SU-DHL-6 (cell line): ENCODE results near the gene PBX1.

Source experiments
- H2AFZ ChIP-seq: fragments of 200-600 bp; sonication (generic); 2 replicates; pipeline ENCODE4 v1.6.1; 2014; ENCODE audit warnings: low read depth, mild to moderate bottlenecking, moderate library complexity, mixed read lengths, antibody characterized with exemption, low read length; ENCODE audit not compliant: severe bottlenecking
- H3F3A ChIP-seq: fragments of 200-600 bp; shearing (Covaris generic); 2 replicates; pipeline ENCODE4 v1.6.0; 2016; ENCODE audit warnings: antibody characterized with exemption, mild to moderate bottlenecking; ENCODE audit not compliant: insufficient read depth
- H3K27ac ChIP-seq: fragments of 200-600 bp; sonication (generic); 2 replicates; pipeline ENCODE4 v1.5.1; 2016; ENCODE audit warnings: low read depth, mild to moderate bottlenecking, low read length, moderate library complexity, mixed read lengths
- H3K27me3 ChIP-seq: fragments of 200-600 bp; sonication (generic), shearing (Covaris generic); 2 replicates; pipeline ENCODE4 v1.6.0; 2014; ENCODE audit warnings: mild to moderate bottlenecking, low read length
- H3K36me3 ChIP-seq: fragments of 200-600 bp; sonication (generic); 2 replicates; pipeline ENCODE4 v1.6.1; 2014; ENCODE audit warnings: mild to moderate bottlenecking, low read length, mixed read lengths
- H3K4me2 ChIP-seq: fragments of 300-600, 200-600 bp; shearing (Covaris generic), sonication (generic); 2 replicates; pipeline ENCODE4 v1.6.0; 2014; ENCODE audit warnings: low read length, low read depth, mild to moderate bottlenecking; ENCODE audit not compliant: poor library complexity, severe bottlenecking
- H3K4me3 ChIP-seq: fragments of 200-600 bp; sonication (generic); 2 replicates; pipeline ENCODE4 v1.5.1; 2014; ENCODE audit warnings: antibody characterized with exemption, low read length, mild to moderate bottlenecking, mixed read lengths; ENCODE audit not compliant: insufficient read depth, poor library complexity, severe bottlenecking
- H3K79me2 ChIP-seq: fragments of 200-600 bp; sonication (generic); 2 replicates; pipeline ENCODE4 v1.6.1; 2014; ENCODE audit warnings: mild to moderate bottlenecking, low read length, moderate library complexity; ENCODE audit not compliant: insufficient read depth
- H3K9ac ChIP-seq: fragments of 200-600 bp; sonication (generic); 2 replicates; pipeline ENCODE4 v1.7.0; 2014; ENCODE audit warnings: mild to moderate bottlenecking, low read length
- H3K9me2 ChIP-seq: fragments of 200-600 bp; sonication (generic); replicated peaks from 2 replicates; pipeline ENCODE4 v1.6.1; 2014; ENCODE audit warnings: low read length; ENCODE audit not compliant: insufficient read depth
- H3K9me3 ChIP-seq: fragments of 200-600 bp; sonication (generic); 2 replicates; pipeline ENCODE4 v1.6.1; 2014; ENCODE audit warnings: low read length, mixed read lengths; ENCODE audit not compliant: insufficient read depth
- H4K20me1 ChIP-seq: fragments of 200-600 bp; sonication (generic); 2 replicates; pipeline ENCODE4 v1.6.1; 2014; ENCODE audit warnings: low read depth, mild to moderate bottlenecking, antibody characterized with exemption, low read length, moderate library complexity, mixed read lengths
- EZH2phosphoT487 ChIP-seq: fragments of 200-600 bp; sonication (generic), shearing (Covaris generic); conservative IDR thresholded peaks from 2 replicates; pipeline ENCODE4 v1.6.1; 2018; ENCODE audit warnings: mild to moderate bottlenecking, antibody characterized with exemption, low read length, moderate library complexity, mixed read lengths
- TF ChIP-seq, protein P1 (sequence below): fragments of 200-600 bp; sonication (generic); IDR thresholded peaks from one replicate; pipeline ENCODE4 v1.5.1; 2017; ENCODE audit warnings: antibody characterized with exemption, mild to moderate bottlenecking, low read length, moderate library complexity; ENCODE audit not compliant: insufficient read depth, poor library complexity, severe bottlenecking

PBX1 gene

GRCh38 chr1:164604541-164604940 lies 45.6 kb downstream of the PBX1 start:
- Histone ChIP-seq H3K79me2 (no peaks in the 10 kb centered on the region), H3K9me3 (no peaks in the 10 kb centered on the region), H3K9ac (no peak overlapping the region), H2AFZ (no peak overlapping the region), H3K27ac (no peak overlapping the region), H3K4me3 (no peak overlapping the region), H3F3A (no peaks in the 10 kb centered on the region), H3K36me3 (no peaks in the 10 kb centered on the region), H3K4me2 (no peak overlapping the region), H3K27me3 (no peaks in the 10 kb centered on the region), H3K9me2 (no peaks in the 10 kb centered on the region), H4K20me1 (no peaks in the 10 kb centered on the region)
- TF ChIP-seq, protein P1, sequence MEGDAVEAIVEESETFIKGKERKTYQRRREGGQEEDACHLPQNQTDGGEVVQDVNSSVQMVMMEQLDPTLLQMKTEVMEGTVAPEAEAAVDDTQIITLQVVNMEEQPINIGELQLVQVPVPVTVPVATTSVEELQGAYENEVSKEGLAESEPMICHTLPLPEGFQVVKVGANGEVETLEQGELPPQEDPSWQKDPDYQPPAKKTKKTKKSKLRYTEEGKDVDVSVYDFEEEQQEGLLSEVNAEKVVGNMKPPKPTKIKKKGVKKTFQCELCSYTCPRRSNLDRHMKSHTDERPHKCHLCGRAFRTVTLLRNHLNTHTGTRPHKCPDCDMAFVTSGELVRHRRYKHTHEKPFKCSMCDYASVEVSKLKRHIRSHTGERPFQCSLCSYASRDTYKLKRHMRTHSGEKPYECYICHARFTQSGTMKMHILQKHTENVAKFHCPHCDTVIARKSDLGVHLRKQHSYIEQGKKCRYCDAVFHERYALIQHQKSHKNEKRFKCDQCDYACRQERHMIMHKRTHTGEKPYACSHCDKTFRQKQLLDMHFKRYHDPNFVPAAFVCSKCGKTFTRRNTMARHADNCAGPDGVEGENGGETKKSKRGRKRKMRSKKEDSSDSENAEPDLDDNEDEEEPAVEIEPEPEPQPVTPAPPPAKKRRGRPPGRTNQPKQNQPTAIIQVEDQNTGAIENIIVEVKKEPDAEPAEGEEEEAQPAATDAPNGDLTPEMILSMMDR, result no peak
- no peak for TF ChIP-seq EZH2phosphoT487

DNA sequence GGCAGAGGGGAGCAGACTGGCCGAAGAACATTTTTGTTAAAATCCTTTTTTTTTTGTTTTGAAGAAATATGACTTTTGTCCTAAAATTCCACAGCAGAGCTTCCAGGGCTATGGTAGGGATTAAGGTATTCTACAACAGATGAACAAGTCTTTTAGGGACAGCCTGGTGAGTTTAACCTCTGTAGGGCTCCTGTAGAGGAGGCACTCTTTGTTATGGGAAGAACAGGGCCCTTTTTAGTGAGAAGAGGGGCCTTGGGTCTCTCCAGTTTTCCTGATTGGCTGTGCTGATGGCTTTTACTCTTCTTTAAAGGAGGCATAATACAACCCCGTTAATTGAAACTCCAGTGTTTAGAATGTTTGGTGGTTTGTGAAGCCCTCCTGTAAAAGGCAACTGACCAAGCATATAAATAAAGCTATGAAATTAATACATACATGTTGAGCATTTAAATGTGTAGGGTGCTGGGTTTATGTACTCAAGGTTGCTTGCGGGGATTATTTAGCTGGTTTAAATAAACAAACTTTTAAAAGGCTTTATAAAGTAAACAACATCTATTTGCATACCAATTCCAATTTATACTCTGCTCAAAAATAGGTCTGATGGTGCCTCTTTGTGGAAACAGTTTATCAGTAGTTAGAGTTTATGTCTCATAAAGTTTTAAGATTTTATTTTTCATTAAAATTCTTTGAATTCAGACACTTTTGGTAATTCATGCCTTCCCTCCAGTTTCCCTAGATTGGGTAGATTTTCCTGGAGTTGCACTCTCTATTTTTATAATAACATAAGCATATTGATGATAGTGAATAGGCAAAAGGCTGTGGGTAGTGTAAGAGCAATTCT lies 46.5 kb downstream of the PBX1 start:
- Histone ChIP-seq H3K79me2 (no peaks in the 10 kb centered on the region), H4K20me1 (no peaks in the 10 kb centered on the region), H3K4me2 (no peak overlapping the region), H2AFZ (no peak overlapping the region), H3K36me3 (no peaks in the 10 kb centered on the region), H3K4me3 (no peak overlapping the region), H3K27me3 (no peaks in the 10 kb centered on the region), H3K9me2 (no peaks in the 10 kb centered on the region), H3K9me3 (no peaks in the 10 kb centered on the region), H3K9ac (no peak overlapping the region), H3F3A (no peaks in the 10 kb centered on the region), H3K27ac (no peak overlapping the region)
- TF ChIP-seq EZH2phosphoT487, result no peak
- TF ChIP-seq, protein P1, result no peak

DNA sequence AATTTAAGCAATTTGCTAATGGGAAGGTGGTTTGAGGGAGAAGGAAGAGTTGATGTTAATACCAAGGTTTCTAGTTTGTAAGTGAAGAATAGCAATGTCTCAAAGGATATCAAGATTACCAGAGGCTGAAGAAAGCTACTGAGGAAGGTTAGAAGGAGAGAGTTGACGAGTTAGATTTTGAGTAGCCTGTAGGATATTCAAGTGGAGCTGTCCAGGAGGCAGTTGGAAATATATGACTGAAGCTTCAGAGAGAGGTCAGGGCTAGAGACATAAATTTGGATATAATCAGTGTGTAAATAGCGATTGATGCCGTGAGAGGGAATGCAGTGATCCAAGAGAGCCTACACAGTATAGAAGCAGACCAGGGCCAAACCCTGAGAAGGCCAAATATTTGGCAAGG lies 48.4 kb downstream of the PBX1 start:
- Histone ChIP-seq H2AFZ (no peak overlapping the region), H3K4me2 (no peak overlapping the region), H4K20me1 (no peaks in the 10 kb centered on the region), H3K9me2 (no peaks in the 10 kb centered on the region), H3K36me3 (no peaks in the 10 kb centered on the region), H3K27ac (no peak overlapping the region), H3K9ac (no peak overlapping the region), H3K79me2 (no peaks in the 10 kb centered on the region), H3K9me3 (no peaks in the 10 kb centered on the region), H3K27me3 (no peaks in the 10 kb centered on the region), H3F3A (no peaks in the 10 kb centered on the region), H3K4me3 (no peak overlapping the region)
- TF ChIP-seq, protein P1, result no peak
- TF ChIP-seq EZH2phosphoT487, result no peak
